ENCODE data around the gene ELFN1.

GRCh38 chr7:1753564-1753867 is 83.4 kb downstream of the ELFN1 start:
- TF ChIP-seq CTCF (IDR thresholded peaks at IDR 0.05) = no peak
- TF ChIP-seq EP300 (IDR thresholded peaks at IDR 0.05) = no peak
